ENCODE measurements around the gene C1orf167. TPM values are rescaled to one million over a fixed set of nuclear protein-coding genes. Genes with fewer than 3 reads are reported as not detected.

Gene C1orf167
- total RNA-seq (2014; rRNA removed; shearing (Covaris generic)) (1.7 and 6.0 TPM in 2 replicates), polyA plus RNA-seq (2016; fragmentation: Nextera tagmentation; extraction: Ambion mirVana) (2.2 TPM in 2 replicates)
- long read RNA-seq, partial matches to known transcripts = 0 of 1 reads
- long read RNA-seq, other reads (novel, unspliced or antisense) = 1 of 1 reads

GRCh38 chr1:11761988-11762406 is at the start of gene C1orf167:
Gene C1orf167, plus strand, starts transcription at chr1:11762193. Its CDS starts 2,208 bp downstream, at chr1:11764401.
- Histone ChIP-seq H3K4me1 (ENCODE audit: insufficient read depth) (peaks cover 5% of the 10 kb centered on the region; the same call in 1 of the 2 replicates), H3K27ac (ENCODE audit: low read depth) (no peak within 1 kb of the TSS), H3F3A (replicated peaks; ENCODE audit: low read depth) (peaks cover 5% of the 10 kb centered on the region; the same call in 1 of the 2 replicates), H3K27me3 (ENCODE audit: insufficient read depth) (peaks cover 31% of the 10 kb centered on the region), H3K79me2 (replicated peaks; ENCODE audit: insufficient read depth) (no peaks in the 10 kb centered on the region), H3K36me3 (ENCODE audit: insufficient read depth) (no peaks in the 10 kb centered on the region), H3K4me2 (peak within 1 kb of the TSS; percentile 79), H3K9me2 (ENCODE audit: insufficient read depth) (no peaks in the 10 kb centered on the region), H3K4me3 (peak within 1 kb of the TSS; percentile 53), H2AFZ (peak within 1 kb of the TSS; percentile 97), H4K20me1 (replicated peaks; ENCODE audit: insufficient read depth) (no peaks in the 10 kb centered on the region)
- H3K4me1 Mint-ChIP-seq = peaks cover 14% of the 10 kb centered on the region
- DNase-seq (ENCODE audit: low spot score) (peak; percentile 79), ATAC-seq (peak; percentile 83)
- peak within 1 kb of the TSS; percentile 53 for H3K4me3 Mint-ChIP-seq
- peaks cover 38% of the 10 kb centered on the region for H3K27me3 Mint-ChIP-seq (ENCODE audit: insufficient read depth, low read depth, poor library complexity)
- peaks cover 13% of the 10 kb centered on the region for H3K9me3 Mint-ChIP-seq
- TF ChIP-seq REST (IDR thresholded peaks at IDR 0.05; ENCODE audit: unreplicated experiment) = no peak
- TF ChIP-seq ETS1 (IDR thresholded peaks at IDR 0.05) = no peak
- TF ChIP-seq EZH2phosphoT487 (IDR thresholded peaks at IDR 0.05; ENCODE audit: unreplicated experiment) = no peak
- no peak within 1 kb of the TSS for H3K27ac Mint-ChIP-seq
- no peaks in the 10 kb centered on the region; the same call in 2 of the 3 replicates for H3K36me3 Mint-ChIP-seq (ENCODE audit: low read depth)

- no peaks in the 10 kb centered on the region for H3K9me3 Mint-ChIP-seq
- H3K4me3 ChIP-seq = no peak overlapping the region
- ATAC-seq = no peak
- TF ChIP-seq EZH2 (IDR thresholded peaks at IDR 0.05; ENCODE audit: low read depth, unreplicated experiment) = no peak
- no peak for TF ChIP-seq REST (IDR thresholded peaks at IDR 0.05; ENCODE audit: unreplicated experiment)
- no peak for TF ChIP-seq CREB1 (CRISPR knock-in tag; IDR thresholded peaks at IDR 0.05; ENCODE audit: low read depth)
Observed at GRCh38 chr1:11712285-11712684, 49.7 kb upstream of the C1orf167 start.

More at GRCh38 chr1:11712285-11712684, 49.7 kb upstream of the C1orf167 start:
- no peaks in the 10 kb centered on the region for H3K36me3 ChIP-seq (ENCODE audit: insufficient read depth)
- no peaks in the 10 kb centered on the region for H3K9me2 ChIP-seq (ENCODE audit: insufficient read depth)
- no peak overlapping the region for H2AFZ ChIP-seq
- H3K4me2 ChIP-seq = no peak overlapping the region
- H3K27me3 ChIP-seq (ENCODE audit: insufficient read depth) = no peaks in the 10 kb centered on the region
- no peak overlapping the region for H3K27ac ChIP-seq (ENCODE audit: low read depth)
- no peak for DNase-seq (ENCODE audit: low spot score)
- Mint-ChIP-seq H3K27ac (no peak overlapping the region), H3K27me3 (ENCODE audit: insufficient read depth, low read depth, poor library complexity) (peaks cover 5% of the 10 kb centered on the region), H3K36me3 (ENCODE audit: low read depth) (peaks cover 36% of the 10 kb centered on the region), H3K4me3 (no peak overlapping the region), H3K4me1 (peaks cover 18% of the 10 kb centered on the region; the same call in 2 of the 3 replicates)
- no peaks in the 10 kb centered on the region for H3K79me2 ChIP-seq (replicated peaks; ENCODE audit: insufficient read depth)
- peaks cover 7% of the 10 kb centered on the region for H3K4me1 ChIP-seq (ENCODE audit: insufficient read depth)
- H4K20me1 ChIP-seq (replicated peaks; ENCODE audit: insufficient read depth) = no peaks in the 10 kb centered on the region; the same call in 1 of the 2 replicates
- peaks cover 8% of the 10 kb centered on the region; the same call in 1 of the 2 replicates for H3F3A ChIP-seq (replicated peaks; ENCODE audit: low read depth)
